ENCODE results near the gene AATK.
A peak's percentile ranks its signal among the peaks of the same experiment; 100 is the strongest.

DNA sequence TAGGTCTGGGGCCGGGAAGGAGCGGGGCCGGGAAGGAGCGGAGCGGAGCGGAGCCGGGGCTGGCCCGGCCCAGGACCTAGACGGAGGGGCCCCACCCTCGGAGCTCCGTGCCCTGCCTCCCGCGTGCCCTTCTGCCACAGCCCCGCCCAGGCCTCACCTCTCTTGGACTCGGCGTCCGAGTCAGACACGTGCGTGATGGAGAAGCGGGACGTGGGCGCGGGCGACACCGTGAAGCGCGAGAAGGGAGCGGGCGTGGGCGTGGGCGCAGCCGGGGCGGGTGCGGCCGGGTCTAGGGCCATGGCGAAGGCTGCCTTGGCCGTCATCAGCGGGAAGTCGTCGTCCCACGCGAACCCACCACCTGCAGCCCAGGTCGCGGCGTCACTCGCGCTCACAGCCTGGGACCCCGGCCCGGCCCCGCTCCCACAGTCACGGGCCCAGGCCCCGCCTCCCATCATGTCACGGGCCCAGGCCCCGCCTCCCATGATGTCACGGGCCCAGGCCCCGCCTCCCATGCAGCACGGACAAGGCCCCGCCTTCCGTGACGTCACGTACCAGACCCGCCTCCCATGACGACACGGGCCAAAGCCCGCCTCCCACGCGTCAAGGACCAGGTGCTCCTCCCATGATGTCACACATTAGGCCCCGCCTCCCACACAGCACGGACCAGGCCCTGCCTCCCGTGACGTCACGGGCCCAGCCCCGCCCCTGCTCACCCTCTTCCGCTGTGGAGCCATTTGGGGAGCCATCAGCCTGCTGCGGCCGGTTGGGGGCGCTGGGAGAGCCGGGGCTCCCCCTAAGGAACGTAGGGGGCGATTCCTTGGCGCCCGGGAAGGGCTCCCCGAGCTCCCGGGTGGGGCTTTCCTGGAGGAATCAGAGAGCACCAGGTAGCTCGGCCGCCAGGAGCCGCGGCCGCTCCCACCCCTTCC lies 46.5 kb downstream of the AATK start:
- TF ChIP-seq PRMT5 (CRISPR knock-in tag; IDR thresholded peaks at IDR 0.05), result no peak
- TF ChIP-seq, protein P1, sequence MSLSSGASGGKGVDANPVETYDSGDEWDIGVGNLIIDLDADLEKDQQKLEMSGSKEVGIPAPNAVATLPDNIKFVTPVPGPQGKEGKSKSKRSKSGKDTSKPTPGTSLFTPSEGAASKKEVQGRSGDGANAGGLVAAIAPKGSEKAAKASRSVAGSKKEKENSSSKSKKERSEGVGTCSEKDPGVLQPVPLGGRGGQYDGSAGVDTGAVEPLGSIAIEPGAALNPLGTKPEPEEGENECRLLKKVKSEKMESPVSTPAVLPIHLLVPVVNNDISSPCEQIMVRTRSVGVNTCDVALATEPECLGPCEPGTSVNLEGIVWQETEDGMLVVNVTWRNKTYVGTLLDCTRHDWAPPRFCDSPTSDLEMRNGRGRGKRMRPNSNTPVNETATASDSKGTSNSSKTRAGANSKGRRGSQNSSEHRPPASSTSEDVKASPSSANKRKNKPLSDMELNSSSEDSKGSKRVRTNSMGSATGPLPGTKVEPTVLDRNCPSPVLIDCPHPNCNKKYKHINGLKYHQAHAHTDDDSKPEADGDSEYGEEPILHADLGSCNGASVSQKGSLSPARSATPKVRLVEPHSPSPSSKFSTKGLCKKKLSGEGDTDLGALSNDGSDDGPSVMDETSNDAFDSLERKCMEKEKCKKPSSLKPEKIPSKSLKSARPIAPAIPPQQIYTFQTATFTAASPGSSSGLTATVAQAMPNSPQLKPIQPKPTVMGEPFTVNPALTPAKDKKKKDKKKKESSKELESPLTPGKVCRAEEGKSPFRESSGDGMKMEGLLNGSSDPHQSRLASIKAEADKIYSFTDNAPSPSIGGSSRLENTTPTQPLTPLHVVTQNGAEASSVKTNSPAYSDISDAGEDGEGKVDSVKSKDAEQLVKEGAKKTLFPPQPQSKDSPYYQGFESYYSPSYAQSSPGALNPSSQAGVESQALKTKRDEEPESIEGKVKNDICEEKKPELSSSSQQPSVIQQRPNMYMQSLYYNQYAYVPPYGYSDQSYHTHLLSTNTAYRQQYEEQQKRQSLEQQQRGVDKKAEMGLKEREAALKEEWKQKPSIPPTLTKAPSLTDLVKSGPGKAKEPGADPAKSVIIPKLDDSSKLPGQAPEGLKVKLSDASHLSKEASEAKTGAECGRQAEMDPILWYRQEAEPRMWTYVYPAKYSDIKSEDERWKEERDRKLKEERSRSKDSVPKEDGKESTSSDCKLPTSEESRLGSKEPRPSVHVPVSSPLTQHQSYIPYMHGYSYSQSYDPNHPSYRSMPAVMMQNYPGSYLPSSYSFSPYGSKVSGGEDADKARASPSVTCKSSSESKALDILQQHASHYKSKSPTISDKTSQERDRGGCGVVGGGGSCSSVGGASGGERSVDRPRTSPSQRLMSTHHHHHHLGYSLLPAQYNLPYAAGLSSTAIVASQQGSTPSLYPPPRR (CRISPR knock-in tag; IDR thresholded peaks at IDR 0.05; ENCODE audit: borderline replicate concordance), result no peak
- TF ChIP-seq EZH2 (IDR thresholded peaks at IDR 0.05; ENCODE audit: borderline replicate concordance, low read depth, low read length), result no peak
- TF ChIP-seq, protein P2, sequence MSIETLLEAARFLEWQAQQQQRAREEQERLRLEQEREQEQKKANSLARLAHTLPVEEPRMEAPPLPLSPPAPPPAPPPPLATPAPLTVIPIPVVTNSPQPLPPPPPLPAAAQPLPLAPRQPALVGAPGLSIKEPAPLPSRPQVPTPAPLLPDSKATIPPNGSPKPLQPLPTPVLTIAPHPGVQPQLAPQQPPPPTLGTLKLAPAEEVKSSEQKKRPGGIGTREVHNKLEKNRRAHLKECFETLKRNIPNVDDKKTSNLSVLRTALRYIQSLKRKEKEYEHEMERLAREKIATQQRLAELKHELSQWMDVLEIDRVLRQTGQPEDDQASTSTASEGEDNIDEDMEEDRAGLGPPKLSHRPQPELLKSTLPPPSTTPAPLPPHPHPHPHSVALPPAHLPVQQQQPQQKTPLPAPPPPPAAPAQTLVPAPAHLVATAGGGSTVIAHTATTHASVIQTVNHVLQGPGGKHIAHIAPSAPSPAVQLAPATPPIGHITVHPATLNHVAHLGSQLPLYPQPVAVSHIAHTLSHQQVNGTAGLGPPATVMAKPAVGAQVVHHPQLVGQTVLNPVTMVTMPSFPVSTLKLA (conservative IDR thresholded peaks at IDR 0.05), result peak in 1 of 2 experiments; percentile 77; a peak in 3 of 4 replicates
- TF ChIP-seq SMARCA4 (IDR thresholded peaks at IDR 0.05), result no peak
- TF ChIP-seq SMARCC2 (IDR thresholded peaks at IDR 0.05; ENCODE audit: low read depth), result no peak
- TF ChIP-seq ZNF780A (CRISPR knock-in tag; IDR thresholded peaks at IDR 0.05), result no peak
- TF ChIP-seq POLR2H (tag; IDR thresholded peaks at IDR 0.05; ENCODE audit: low read depth), result no peak
- TF ChIP-seq, protein P3, sequence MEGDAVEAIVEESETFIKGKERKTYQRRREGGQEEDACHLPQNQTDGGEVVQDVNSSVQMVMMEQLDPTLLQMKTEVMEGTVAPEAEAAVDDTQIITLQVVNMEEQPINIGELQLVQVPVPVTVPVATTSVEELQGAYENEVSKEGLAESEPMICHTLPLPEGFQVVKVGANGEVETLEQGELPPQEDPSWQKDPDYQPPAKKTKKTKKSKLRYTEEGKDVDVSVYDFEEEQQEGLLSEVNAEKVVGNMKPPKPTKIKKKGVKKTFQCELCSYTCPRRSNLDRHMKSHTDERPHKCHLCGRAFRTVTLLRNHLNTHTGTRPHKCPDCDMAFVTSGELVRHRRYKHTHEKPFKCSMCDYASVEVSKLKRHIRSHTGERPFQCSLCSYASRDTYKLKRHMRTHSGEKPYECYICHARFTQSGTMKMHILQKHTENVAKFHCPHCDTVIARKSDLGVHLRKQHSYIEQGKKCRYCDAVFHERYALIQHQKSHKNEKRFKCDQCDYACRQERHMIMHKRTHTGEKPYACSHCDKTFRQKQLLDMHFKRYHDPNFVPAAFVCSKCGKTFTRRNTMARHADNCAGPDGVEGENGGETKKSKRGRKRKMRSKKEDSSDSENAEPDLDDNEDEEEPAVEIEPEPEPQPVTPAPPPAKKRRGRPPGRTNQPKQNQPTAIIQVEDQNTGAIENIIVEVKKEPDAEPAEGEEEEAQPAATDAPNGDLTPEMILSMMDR (IDR thresholded peaks at IDR 0.05 in 2 of 3, conservative IDR thresholded peaks at IDR 0.05 in 1 of 3; ENCODE audit: insufficient read depth in 2 of 3, low read depth in 1 of 3, low read length in 3 of 3), result peak; percentile 74 to 93 (median 83)
- TF ChIP-seq, protein P4, sequence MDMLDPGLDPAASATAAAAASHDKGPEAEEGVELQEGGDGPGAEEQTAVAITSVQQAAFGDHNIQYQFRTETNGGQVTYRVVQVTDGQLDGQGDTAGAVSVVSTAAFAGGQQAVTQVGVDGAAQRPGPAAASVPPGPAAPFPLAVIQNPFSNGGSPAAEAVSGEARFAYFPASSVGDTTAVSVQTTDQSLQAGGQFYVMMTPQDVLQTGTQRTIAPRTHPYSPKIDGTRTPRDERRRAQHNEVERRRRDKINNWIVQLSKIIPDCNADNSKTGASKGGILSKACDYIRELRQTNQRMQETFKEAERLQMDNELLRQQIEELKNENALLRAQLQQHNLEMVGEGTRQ (CRISPR knock-in tag; IDR thresholded peaks at IDR 0.05), result peak; percentile 79
- TF ChIP-seq TCF7 (IDR thresholded peaks at IDR 0.05; ENCODE audit: borderline replicate concordance), result no peak
- TF ChIP-seq ZNF3 (CRISPR knock-in tag; IDR thresholded peaks at IDR 0.05), result no peak
